GM19468 (cell line): Measurements from ENCODE around the gene TMOD1.
A peak's percentile ranks its signal among the peaks of the same experiment; 100 is the strongest.
"Not testable (repeated sequence)": the region's sequence is repeated elsewhere in the genome, so short reads cannot be mapped to it uniquely, and the experiment has no call there.

Experiments
- ATAC-seq: cut with Tn5 transposase; IDR thresholded peaks from one replicate; pipeline ENCODE4 v1.9.1; 2021; ENCODE audit warnings: mild to moderate bottlenecking, moderate library complexity, moderate number of reproducible peaks; ENCODE audit not compliant: unreplicated experiment; ENCODE audit errors: extremely low read depth

Gene TMOD1

GRCh38 chr9:97581590-97581989 lies 80.1 kb downstream of the TMOD1 start:
- ATAC-seq = not testable (repeated sequence)

DNA sequence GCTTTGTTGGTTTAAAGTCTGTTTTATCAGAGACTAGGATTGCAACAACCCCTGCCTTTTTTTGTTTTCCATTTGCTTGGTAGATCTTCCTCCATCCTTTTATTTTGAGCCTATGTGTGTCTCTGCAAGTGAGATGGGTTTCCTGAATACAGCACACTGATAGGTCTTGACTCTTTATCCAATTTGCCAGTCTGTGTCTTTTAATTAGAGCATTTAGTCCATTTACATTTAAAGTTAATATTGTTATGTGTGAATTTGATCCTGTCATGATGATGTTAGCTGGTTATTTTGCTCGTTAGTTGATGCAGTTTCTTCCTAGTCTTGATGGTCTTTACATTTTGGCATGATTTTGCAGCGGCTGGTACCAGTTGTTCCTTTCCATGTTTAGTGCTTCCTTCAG lies 83.3 kb downstream of the TMOD1 start:
- ATAC-seq = not testable (repeated sequence)

DNA sequence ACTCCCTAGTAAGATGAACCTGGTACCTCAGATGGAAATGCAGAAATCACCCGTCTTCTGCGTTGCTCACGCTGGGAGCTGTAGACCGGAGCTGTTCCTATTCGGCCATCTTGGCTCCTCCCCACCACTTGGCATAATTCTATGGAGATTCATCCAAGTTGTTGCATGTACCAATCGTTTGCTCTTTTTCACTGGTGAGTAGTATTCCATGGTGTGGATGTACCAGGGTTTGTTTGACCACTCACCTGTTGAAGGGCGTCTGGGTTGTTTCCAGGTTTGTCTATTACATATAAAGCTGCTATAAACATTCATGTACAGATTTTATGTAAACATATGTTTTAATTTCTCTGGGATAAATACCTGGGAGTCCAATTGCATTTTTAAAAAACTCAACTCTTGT lies 85.4 kb downstream of the TMOD1 start:
- not testable (repeated sequence) for ATAC-seq

GRCh38 chr9:97591535-97591934 lies 90.1 kb downstream of the TMOD1 start:
- ATAC-seq = no peak

DNA sequence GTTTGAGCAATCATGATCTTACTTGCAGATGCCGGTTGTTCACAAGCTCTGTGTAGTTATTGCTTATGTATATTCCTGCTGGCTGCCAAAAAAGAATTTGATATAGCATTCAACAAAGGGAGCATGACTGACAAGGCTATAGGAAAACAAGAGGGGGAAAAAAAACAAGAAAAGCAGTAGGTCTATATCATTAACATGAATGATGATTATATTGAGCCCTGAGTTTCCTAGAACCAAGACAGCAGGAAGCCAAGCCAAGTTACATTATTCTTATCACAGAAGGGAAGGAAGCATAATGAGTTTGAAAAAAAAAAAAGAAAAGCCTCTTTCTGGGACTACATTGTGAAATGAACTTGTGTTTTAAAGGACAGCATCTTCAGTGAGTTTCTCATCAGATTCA lies 90.7 kb downstream of the TMOD1 start:
- ATAC-seq = no peak

DNA sequence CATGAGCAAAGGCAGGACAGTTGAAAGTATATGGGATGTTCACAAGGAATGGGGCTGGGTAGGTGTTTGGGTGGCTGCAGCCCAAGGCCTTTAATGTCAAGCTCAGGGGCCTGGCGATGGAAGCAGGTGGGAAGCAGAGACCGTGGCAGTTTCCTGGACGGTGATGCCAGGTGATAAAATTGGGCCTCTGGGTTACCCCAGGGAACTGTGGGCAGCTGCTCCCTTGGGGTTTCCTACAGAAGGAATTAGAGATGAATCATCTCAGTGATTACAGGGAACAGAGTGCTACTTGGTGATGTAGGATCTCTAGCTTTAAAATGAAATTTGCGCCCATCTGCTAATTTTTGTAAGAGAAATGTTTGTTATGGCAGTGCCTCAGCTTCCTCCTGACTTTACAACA lies 92.5 kb downstream of the TMOD1 start:
- no peak for ATAC-seq

DNA sequence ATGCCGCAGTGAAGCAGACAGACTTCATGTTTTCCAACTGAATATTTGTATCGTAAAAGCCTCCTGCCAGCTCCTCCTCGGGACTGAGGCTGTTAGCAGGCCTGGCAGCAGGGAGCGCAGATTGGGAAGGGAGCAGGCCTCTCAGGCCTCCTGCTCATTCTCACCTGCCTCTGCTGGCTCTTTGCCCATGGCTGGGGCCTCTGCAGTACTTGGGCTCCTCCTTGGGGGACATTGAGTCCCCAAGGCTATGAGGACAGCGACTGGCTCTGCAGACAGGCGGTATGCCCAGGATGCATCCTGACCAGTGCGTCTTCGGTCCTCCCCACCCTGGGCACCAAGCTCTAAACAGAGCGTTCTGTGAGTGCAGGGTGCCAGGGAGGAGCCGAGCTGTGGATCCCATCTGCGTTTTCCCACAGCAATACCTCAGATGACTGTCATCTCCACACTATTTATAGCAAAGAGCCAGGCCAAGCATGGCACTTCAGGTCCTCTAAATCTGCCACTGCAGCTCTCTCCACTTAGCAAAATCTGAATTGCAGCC lies 93.0 kb downstream of the TMOD1 start:
- no peak for ATAC-seq

DNA sequence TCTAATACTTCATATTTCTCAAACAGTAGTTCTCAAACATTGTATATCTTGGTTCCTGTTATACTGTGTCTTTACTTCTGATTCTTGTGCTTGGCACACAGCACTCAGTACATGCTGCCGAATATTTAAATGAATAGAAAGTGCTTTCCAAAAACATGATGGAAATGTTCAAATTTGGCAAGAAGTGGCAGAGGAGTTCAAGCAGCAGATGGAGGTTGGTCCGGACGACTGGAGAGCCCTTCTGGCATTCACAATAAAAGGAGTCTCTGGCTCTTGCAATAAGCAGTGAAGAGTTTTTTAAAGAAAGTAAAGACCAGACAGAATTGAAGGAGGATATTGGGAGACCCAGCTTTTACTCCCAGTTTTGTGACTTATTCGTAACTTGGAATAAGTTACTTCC lies 95.4 kb downstream of the TMOD1 start:
- no peak for ATAC-seq

DNA sequence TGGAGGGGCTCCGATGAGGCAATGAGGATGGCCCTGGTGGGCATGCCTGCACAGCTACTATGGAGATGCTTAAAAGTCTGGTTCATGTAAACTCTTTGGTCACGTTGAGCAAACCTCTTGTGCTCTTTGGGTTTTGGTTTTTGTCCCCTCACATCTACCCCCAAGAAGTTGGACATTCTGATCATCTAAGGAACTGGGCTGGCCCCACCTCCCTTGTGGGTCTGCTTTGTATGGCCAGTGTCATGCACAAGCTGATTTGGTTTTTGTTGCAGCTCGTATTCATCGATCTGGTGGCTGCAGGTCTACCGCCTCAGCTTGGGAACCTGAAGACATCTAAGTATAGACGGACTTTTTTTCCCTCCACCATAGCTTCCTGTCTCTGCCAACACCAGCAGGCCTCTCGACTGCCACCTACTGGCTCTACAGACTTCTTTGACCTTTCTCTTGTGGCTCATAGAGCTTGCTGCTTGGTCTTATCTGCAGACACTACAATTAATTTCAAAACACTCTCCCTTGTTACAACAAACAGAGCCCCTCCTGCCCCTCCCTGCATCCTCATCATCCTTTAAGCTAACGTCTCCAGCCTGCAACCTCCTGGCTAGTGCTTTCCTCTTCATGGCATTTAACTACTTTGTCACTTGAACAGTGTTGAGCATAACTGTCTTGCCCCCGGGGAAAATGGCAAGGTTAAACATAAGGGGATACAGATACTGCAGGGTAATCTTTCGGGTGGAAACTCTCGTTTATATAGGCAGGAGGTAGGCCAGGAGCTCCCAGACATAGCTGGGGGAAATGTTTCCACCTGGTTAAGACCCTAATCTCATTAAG lies 97.2 kb downstream of the TMOD1 start:
- peak; percentile 79 for ATAC-seq

- ATAC-seq = no peak
Observed at GRCh38 chr9:97599314-97599846, 97.9 kb downstream of the TMOD1 start.

GRCh38 chr9:97600531-97601227 lies 99.2 kb downstream of the TMOD1 start:
- ATAC-seq = no peak

- ATAC-seq = no peak
Observed at GRCh38 chr9:97601228-97601898, 99.9 kb downstream of the TMOD1 start.

DNA sequence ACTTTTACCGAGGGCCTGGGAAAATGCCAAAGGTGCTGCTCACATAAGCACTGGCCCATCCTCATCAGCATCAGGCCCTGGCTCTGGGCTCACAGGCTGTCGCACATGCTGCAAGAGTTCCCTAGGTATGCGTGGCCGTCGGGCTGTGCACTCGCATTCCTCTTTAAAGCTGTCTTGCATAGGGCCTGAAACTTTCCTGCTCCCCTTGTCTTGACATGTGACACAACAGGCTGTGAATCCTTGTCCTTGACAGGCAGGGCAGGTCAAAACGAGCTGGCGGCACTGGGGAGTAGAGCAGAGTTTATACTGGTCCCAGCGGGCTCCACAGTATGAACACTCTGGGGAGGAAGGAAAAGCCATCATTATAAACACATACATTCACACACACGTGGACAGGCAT lies 101.0 kb downstream of the TMOD1 start:
- ATAC-seq = no peak

- no peak for ATAC-seq
Observed at GRCh38 chr9:97604901-97605645, 103.6 kb downstream of the TMOD1 start.

GRCh38 chr9:97615439-97616072 lies 114.1 kb downstream of the TMOD1 start:
- no peak for ATAC-seq

DNA sequence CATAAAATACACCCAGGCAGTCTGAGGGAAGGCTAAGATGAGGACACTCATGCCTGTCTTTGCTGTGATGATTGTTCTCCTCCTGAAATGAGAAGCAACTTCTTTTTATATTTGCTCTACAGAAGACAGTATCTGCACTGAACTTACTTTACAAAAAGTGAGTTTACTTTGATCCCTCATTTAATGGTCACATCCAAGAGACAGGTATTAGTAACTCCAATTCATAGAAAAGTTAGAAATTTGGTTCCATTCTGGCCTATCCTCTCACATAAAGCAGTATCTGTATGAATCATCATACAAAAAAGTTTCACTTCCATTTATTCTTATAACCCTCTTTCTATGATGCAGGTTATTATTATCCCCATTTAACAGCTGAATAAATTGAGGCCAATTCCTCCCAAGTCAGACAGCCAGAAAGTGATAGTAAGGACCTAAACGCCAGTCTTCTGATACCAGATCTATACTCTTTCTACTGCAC lies 116.5 kb downstream of the TMOD1 start:
- ATAC-seq = no peak

GRCh38 chr9:97620063-97620462 lies 118.6 kb downstream of the TMOD1 start:
- not testable (repeated sequence) for ATAC-seq

DNA sequence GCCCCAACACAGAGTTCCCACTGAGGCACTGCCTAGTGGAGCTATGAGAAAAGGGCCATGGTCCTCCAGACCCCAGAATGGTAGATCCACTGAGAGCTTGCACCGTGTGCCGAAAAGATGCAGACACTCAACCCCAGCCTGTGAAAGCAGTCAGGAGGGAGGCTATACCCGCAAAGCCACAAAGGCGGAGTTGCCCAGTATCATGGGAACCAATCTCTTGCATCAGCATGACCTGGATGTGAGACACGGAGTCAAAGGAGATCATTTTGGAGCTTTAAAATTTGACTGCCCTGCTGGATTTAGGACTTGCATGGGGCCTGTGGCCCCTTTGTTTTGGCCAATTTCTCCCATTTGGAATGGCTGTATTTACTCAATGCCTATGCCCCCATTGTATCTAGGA lies 121.0 kb downstream of the TMOD1 start:
- not testable (repeated sequence) for ATAC-seq

GRCh38 chr9:97623946-97624345 lies 122.5 kb downstream of the TMOD1 start:
- no peak for ATAC-seq
